IMR-90 (cell line): ENCODE results near the gene TSC2. TPM values are rescaled to one million over a fixed set of nuclear protein-coding genes. Genes with fewer than 3 reads are reported as not detected.
A peak's percentile ranks its signal among the peaks of the same experiment; 100 is the strongest.
"Not testable (repeated sequence)": the region's sequence is repeated elsewhere in the genome, so short reads cannot be mapped to it uniquely, and the experiment has no call there.

ENCODE experiments used
- ATAC-seq: fragments of 200-7000 bp; cut with Tn5 transposase; 2 replicates; pipeline ENCODE4 v1.9.1; 2020; ENCODE audit warnings: low read depth, mild to moderate bottlenecking, moderate library complexity
- BruUV-seq: library from RNA; stranded (reverse); fragments of 400-500 nt; replicated peaks from 2 replicates; lab custom pipeline; 2021; lab: Mats Ljungman, UMichigan
- CTCF ChIA-PET: fragments of 300-600 bp; formaldehyde crosslinking; extraction: SDS; loops from one replicate; lab custom pipeline; 2021; ENCODE audit warnings: antibody characterized with exemption; lab: Yijun Ruan, JAX
- POLR2A ChIA-PET: fragments of 300-600 bp; sonication (Branson Sonifier 250); formaldehyde crosslinking; loops from one replicate; lab custom pipeline; 2022; ENCODE audit warnings: antibody characterized with exemption; ENCODE audit not compliant: unreplicated experiment; lab: Charles Lee
- DNase-seq: peaks from one replicate; pipeline ENCODE4 v3.0.0; 2013
- H2AFZ ChIP-seq: replicated peaks from 2 replicates; pipeline ENCODE3; 2013; ENCODE audit warnings: low read length, mild to moderate bottlenecking; ENCODE audit not compliant: poor library complexity
- H2AK5ac ChIP-seq: 2 replicates; pipeline ENCODE4 v1.6.1; 2013; ENCODE audit warnings: low read depth, low read length, inconsistent platforms
- H2AK9ac ChIP-seq: replicated peaks from 2 replicates; pipeline ENCODE3; 2013; ENCODE audit warnings: mild to moderate bottlenecking, low read depth, low read length, moderate library complexity; ENCODE audit not compliant: poor library complexity
- H2BK120ac ChIP-seq: 2 replicates; pipeline ENCODE4 v1.6.1; 2013; ENCODE audit warnings: low read depth, low read length, inconsistent platforms
- H2BK15ac ChIP-seq: 3 replicates; pipeline ENCODE4 v1.6.1; 2013; ENCODE audit warnings: low read depth, low read length, inconsistent platforms
- H2BK20ac ChIP-seq: 2 replicates; pipeline ENCODE4 v1.6.1; 2013; ENCODE audit warnings: low read depth, mild to moderate bottlenecking, inconsistent platforms, low read length, moderate library complexity
- H2BK5ac ChIP-seq: 2 replicates; pipeline ENCODE4 v1.6.1; 2013; ENCODE audit warnings: mild to moderate bottlenecking, low read depth, low read length, inconsistent platforms; ENCODE audit not compliant: poor library complexity, severe bottlenecking
- H3K14ac ChIP-seq: replicated peaks from 2 replicates; pipeline ENCODE4 v1.6.1; 2013; ENCODE audit warnings: low read depth, low read length, inconsistent platforms
- H3K18ac ChIP-seq: 2 replicates; pipeline ENCODE4 v1.6.1; 2013; ENCODE audit warnings: low read depth, low read length, control low read depth
- H3K23ac ChIP-seq: 2 replicates; pipeline ENCODE4 v1.6.1; 2013; ENCODE audit warnings: low read depth, low read length, inconsistent platforms
- H3K27ac ChIP-seq: 2 replicates; pipeline ENCODE4 v1.5.1; 2013; ENCODE audit warnings: mild to moderate bottlenecking, control low read depth, low read length; ENCODE audit not compliant: insufficient read depth
- H3K27me3 ChIP-seq: 2 replicates; pipeline ENCODE4 v1.6.1; 2013; ENCODE audit warnings: low read length; ENCODE audit not compliant: control insufficient read depth, insufficient read depth
- H3K36me3 ChIP-seq: 2 replicates; pipeline ENCODE4 v1.6.1; 2013; ENCODE audit warnings: low read length, mixed read lengths; ENCODE audit not compliant: control insufficient read depth, insufficient read depth
- H3K4ac ChIP-seq: 2 replicates; pipeline ENCODE4 v1.6.1; 2013; ENCODE audit warnings: low read depth, low read length, inconsistent platforms
- H3K4me1 ChIP-seq: 2 replicates; pipeline ENCODE4 v1.6.1; 2013; ENCODE audit warnings: low read length, mixed read lengths; ENCODE audit not compliant: control insufficient read depth, insufficient read depth
- H3K4me2 ChIP-seq: 2 replicates; pipeline ENCODE4 v1.6.1; 2013; ENCODE audit warnings: low read depth, mild to moderate bottlenecking, control low read depth, low read length, moderate library complexity
- H3K4me3 ChIP-seq: 2 replicates; pipeline ENCODE4 v1.5.1; 2013; ENCODE audit warnings: low read depth, mild to moderate bottlenecking, control low read depth, low read length, moderate library complexity; ENCODE audit not compliant: insufficient read depth
- H3K56ac ChIP-seq: 2 replicates; pipeline ENCODE4 v1.6.1; 2013; ENCODE audit warnings: low read length, inconsistent platforms; ENCODE audit not compliant: insufficient read depth; ENCODE audit errors: extremely low read depth
- H3K79me1 ChIP-seq, 2 experiments: 2 replicates each; pipeline ENCODE4 v1.6.1; 2013; ENCODE audit warnings: low read length in 2 of 2, inconsistent platforms in 1 of 2, low read depth in 1 of 2
- H3K9ac ChIP-seq: 2 replicates; pipeline ENCODE4 v1.6.1; 2013; ENCODE audit warnings: low read depth, low read length, control low read depth
- H3K9me1 ChIP-seq: 2 replicates; pipeline ENCODE4 v1.6.1; 2013; ENCODE audit warnings: low read length, inconsistent platforms; ENCODE audit not compliant: insufficient read depth
- H3K9me3 ChIP-seq: 2 replicates; pipeline ENCODE4 v1.6.1; 2013; ENCODE audit warnings: low read length; ENCODE audit not compliant: control insufficient read depth, insufficient read depth
- H4K20me1 ChIP-seq: 2 replicates; pipeline ENCODE4 v1.6.1; 2013; ENCODE audit warnings: low read length, inconsistent platforms; ENCODE audit not compliant: insufficient read depth
- H4K5ac ChIP-seq: 2 replicates; pipeline ENCODE4 v1.6.1; 2013; ENCODE audit warnings: mild to moderate bottlenecking, low read depth, low read length, control low read depth
- H4K8ac ChIP-seq, 2 experiments: 2 replicates each; pipeline ENCODE4 v1.6.1; 2013; ENCODE audit warnings: low read depth in 2 of 2, low read length in 2 of 2, control low read depth in 1 of 2, inconsistent platforms in 1 of 2
- H4K91ac ChIP-seq: 2 replicates; pipeline ENCODE4 v1.6.1; 2013; ENCODE audit warnings: low read depth, low read length, inconsistent platforms; ENCODE audit not compliant: insufficient read depth
- CEBPB ChIP-seq: IDR thresholded peaks from 2 replicates; pipeline ENCODE4 v1.6.1; 2012; ENCODE audit warnings: low read depth, low read length, improper control_type of control experiment
- MXI1 ChIP-seq: IDR thresholded peaks from 2 replicates; pipeline ENCODE4 v1.6.1; 2012; ENCODE audit warnings: low read depth, mild to moderate bottlenecking, low read length, moderate library complexity, borderline replicate concordance
- WGBS, 2 experiments: methylation state at CpG; one replicate each; pipeline versions ENCODE4 v1.1.5 to v1.1.7; 2013; ENCODE audit warnings: missing lambda C conversion rate in 2 of 2; ENCODE audit not compliant: insufficient read length in 1 of 2; ENCODE audit errors: extremely low coverage in 2 of 2; 5-methylcytosine and 5-hydroxymethylcytosine counted together
- dilution Hi-C: fragments of 300-500 bp; cut with HindIII; formaldehyde crosslinking; loops from one replicate; pipeline ENCODE4 v1.14.3; 2018; ENCODE audit warnings: low sequenced_read_pairs; ENCODE audit not compliant: unreplicated experiment
- in situ Hi-C: fragments of 300-500 bp; cut with MboI; formaldehyde crosslinking; loops from 3 replicates; pipeline ENCODE4 v1.14.3; 2019; ENCODE audit warnings: low sequenced_read_pairs, inconsistent platforms, mixed read lengths
- intact Hi-C: fragments of 100-400 bp; cut with micrococcal nuclease; formaldehyde crosslinking; loops from 2 replicates; pipeline ENCODE4 v1.10.0; 2022
- polyA plus RNA-seq, 3 experiments: library from polyadenylated mRNA; depleted of rRNA; stranded (reverse); fragments of >200 nt; gene quantifications; 2 replicates each; pipeline ENCODE4 v1.2.3, GENCODE V29; 2012; ENCODE audit warnings: low replicate concordance in 1 of 3
- total RNA-seq: library from RNA; depleted of rRNA; stranded (reverse); fragments of >200 nt; gene quantifications from 2 replicates; pipeline ENCODE4 v1.2.3, GENCODE V29; 2012

The TSC2 gene
- total and polyA plus RNA-seq, 2 of the 4 experiments (the other 2 are of a cell fraction), result 31.4 to 88.6 TPM

DNA sequence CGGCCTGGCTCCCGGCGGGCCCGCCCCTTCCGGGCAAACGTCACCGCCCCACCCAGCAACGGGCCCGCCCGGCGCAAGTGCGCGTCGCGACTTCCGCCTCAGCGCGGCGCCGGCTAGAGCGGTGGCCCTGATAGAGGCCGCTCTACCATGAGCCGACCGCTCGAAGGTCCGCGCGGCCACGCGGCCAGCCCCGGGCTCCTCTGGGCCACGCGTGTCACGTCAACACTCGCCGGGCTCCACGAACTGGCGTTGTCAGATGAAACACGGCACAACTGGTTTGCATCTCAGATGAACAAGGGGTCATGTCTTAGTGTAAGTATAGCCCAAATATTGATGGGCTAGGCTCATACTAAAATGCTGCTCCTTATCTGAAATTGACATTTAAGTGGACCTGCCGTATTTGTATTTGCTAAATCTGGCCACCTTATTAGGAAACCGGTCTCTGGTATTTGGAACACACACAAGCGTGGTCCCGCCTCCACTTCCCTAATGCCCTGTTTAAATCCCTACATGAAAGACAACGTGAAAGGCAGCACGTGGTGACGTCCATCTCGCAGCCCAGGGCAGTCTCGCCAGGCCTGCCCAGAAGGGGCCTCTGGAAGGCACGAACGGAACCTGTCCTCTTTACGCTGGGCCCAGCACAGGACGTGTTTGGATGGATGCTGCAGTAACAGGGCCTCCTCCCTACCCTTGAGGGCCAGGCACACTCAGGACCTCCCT is 37.8 kb upstream of the TSC2 start, which contains the start of gene ZNF598 (continued):
- peak; percentile 80 for TF ChIP-seq MXI1

DNA sequence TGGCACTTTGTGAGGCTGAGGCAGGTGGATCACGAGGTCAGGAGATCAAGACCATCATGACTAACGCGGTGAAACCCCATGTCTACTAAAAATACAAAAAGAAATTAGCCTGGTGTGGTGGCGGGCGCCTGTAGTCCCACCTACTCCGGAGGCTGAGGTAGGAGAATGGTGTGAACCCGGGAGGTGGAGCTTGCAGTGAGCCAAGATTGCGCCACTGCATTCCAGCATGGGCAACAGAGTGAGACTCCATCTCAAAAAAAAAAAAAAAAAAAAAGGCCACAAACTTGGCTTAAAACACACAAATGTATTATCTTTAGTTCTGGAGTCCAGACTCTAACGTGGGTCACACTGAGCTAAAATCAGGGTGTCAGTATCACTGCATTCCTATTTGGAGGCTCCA is 36.1 kb upstream of the TSC2 start:
- H3K36me3 ChIP-seq, H3K27ac ChIP-seq, H2AK5ac ChIP-seq, BruUV-seq, H3K9ac ChIP-seq, H3K4ac ChIP-seq, H3K27me3 ChIP-seq, H3K4me2 ChIP-seq, H4K5ac ChIP-seq, H3K14ac ChIP-seq, POLR2A ChIA-PET, H2BK120ac ChIP-seq, ATAC-seq, H2AK9ac ChIP-seq, H2BK20ac ChIP-seq, dilution Hi-C loops, in situ Hi-C loops, H3K23ac ChIP-seq, H4K91ac ChIP-seq, H3K56ac ChIP-seq, H3K9me3 ChIP-seq, H4K8ac ChIP-seq, H2BK5ac ChIP-seq, DNase-seq, H2AFZ ChIP-seq, H2BK15ac ChIP-seq, H3K18ac ChIP-seq, H3K4me3 ChIP-seq, intact Hi-C loops: not testable (repeated sequence)
- TF ChIP-seq CEBPB, result 0 out of 2 replicates have a peak, but pooled peaks have one; percentile 5
- Histone ChIP-seq H3K4me1 (peaks cover 21% of the 10 kb centered on the region), H4K20me1 (peaks cover 24% of the 10 kb centered on the region), H3K9me1 (peaks cover 15% of the 10 kb centered on the region), H3K79me1 (peaks cover 9 to 37% of the 10 kb centered on the region in 2 experiments; a peak in 3 of 4 replicates)
- 43% methylated on average over 1 of the region's 9 CpGs; no CpG with 5 or more reads in 1 of the 2 experiments for WGBS, 2 experiments
- CTCF ChIA-PET, result interaction anchor here (1.0 kb wide), 1 partner anchor 129 kb away, joined by 5 read pairs; no protein-coding TSS in a partner anchor
